Neural cell (in vitro differentiated cells): ENCODE measurements around the gene HMGB1.

Experiments
- EP300 ChIP-seq: fragments of 450-650 bp; conservative IDR thresholded peaks from 2 replicates; pipeline ENCODE4 v1.6.1; 2014; ENCODE audit warnings: antibody characterized with exemption, mild to moderate bottlenecking, moderate library complexity; ENCODE audit not compliant: poor library complexity, severe bottlenecking
- TAF1 ChIP-seq: IDR thresholded peaks from 2 replicates; pipeline ENCODE4 v1.6.1; 2012; ENCODE audit warnings: low read depth
- TF ChIP-seq, protein P1 (sequence below): fragments of 450-650 bp; IDR thresholded peaks from 2 replicates; pipeline ENCODE4 v1.5.1; 2014; ENCODE audit warnings: antibody characterized with exemption, mild to moderate bottlenecking, moderate library complexity; ENCODE audit not compliant: poor library complexity, severe bottlenecking

DNA sequence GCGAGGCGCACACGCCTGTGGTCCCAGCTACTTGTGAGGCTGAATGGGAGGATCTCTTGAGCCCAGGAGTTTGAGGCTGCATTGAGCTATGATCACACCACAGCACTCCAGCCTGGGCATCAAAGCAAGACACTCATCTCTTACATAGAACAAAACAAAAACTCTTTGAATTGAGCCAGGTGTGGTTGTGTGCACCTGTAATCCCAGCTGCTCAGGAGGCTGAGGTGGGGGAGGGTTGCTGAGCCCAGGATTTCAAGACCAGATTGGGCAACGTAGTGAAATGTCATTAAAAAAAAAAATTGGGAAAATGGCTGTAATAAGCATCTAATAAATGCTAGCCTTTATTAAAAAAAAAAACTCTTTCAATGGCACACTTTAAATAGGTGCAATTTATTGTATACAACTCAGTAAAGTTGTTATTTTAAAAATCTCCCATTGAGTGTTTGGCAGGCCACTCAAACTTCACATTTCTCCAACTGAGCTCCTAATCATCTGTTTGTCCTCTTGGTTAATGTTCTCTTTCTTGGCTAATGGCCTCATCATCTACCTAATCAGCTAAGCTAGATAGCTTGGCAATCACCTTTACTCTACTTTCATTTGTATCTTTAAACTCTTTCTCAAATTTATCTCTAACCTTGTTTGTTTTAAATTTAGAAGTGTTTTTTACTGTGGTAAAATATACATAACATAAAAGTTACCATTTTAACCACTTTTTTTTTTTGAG, 28.1 kb upstream of the HMGB1 start:
- TF ChIP-seq, protein P1, sequence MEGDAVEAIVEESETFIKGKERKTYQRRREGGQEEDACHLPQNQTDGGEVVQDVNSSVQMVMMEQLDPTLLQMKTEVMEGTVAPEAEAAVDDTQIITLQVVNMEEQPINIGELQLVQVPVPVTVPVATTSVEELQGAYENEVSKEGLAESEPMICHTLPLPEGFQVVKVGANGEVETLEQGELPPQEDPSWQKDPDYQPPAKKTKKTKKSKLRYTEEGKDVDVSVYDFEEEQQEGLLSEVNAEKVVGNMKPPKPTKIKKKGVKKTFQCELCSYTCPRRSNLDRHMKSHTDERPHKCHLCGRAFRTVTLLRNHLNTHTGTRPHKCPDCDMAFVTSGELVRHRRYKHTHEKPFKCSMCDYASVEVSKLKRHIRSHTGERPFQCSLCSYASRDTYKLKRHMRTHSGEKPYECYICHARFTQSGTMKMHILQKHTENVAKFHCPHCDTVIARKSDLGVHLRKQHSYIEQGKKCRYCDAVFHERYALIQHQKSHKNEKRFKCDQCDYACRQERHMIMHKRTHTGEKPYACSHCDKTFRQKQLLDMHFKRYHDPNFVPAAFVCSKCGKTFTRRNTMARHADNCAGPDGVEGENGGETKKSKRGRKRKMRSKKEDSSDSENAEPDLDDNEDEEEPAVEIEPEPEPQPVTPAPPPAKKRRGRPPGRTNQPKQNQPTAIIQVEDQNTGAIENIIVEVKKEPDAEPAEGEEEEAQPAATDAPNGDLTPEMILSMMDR = no peak
- no peak for TF ChIP-seq TAF1
- no peak for TF ChIP-seq EP300
